ENCODE measurements around the gene SMIM10L2A. TPM values are rescaled to one million over a fixed set of nuclear protein-coding genes. Genes with fewer than 3 reads are reported as not detected.

The SMIM10L2A gene
- total and polyA plus RNA-seq, 2 experiments from 2014 or later, result 1.4 to 5.6 TPM

DNA sequence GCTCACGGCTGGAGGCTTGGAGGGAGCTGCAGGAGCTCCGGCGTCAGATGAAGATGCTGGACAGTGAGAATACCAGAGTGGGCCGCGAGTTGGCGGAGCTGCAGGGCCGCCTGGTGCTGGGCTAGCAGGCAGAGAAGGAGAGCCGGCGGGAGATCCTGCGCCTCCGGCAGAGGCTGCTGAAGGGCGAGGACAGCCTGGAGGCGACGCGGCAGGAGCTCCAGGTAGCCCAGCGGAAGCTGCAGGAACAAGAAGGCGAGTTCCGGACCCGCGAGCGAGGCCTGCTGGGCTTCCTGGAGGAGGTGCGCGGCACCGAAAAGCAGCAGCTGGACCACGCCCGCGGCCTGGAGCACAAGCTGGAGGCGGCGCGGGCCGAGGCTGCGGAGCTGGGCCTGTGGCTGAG, 14.7 kb downstream of the SMIM10L2A start:
- Mint-ChIP-seq H3K27ac (no peak overlapping the region), H3K9me3 (no peaks in the 10 kb centered on the region; the same call in 2 of the 3 replicates), H3K4me1 (no peaks in the 10 kb centered on the region), H3K27me3 (ENCODE audit: insufficient read depth, low read depth, poor library complexity) (peaks cover 11% of the 10 kb centered on the region), H3K4me3 (no peak overlapping the region), H3K36me3 (ENCODE audit: low read depth) (no peaks in the 10 kb centered on the region)
- Histone ChIP-seq H3K4me1 (ENCODE audit: insufficient read depth) (no peaks in the 10 kb centered on the region), H2AFZ (no peak overlapping the region), H3F3A (replicated peaks; ENCODE audit: low read depth) (no peaks in the 10 kb centered on the region), H3K27ac (ENCODE audit: low read depth) (no peak overlapping the region), H3K27me3 (ENCODE audit: insufficient read depth) (no peaks in the 10 kb centered on the region), H3K9me2 (ENCODE audit: insufficient read depth) (no peaks in the 10 kb centered on the region), H4K20me1 (replicated peaks; ENCODE audit: insufficient read depth) (no peaks in the 10 kb centered on the region), H3K79me2 (replicated peaks; ENCODE audit: insufficient read depth) (no peaks in the 10 kb centered on the region), H3K4me3 (no peak overlapping the region), H3K36me3 (ENCODE audit: insufficient read depth) (no peaks in the 10 kb centered on the region), H3K4me2 (no peak overlapping the region)
- ATAC-seq, result no peak
- DNase-seq (ENCODE audit: low spot score), result no peak
- no peak for TF ChIP-seq EZH2phosphoT487 (IDR thresholded peaks at IDR 0.05; ENCODE audit: unreplicated experiment)
- no peak for TF ChIP-seq STAT1 (IDR thresholded peaks at IDR 0.05; ENCODE audit: unreplicated experiment)
- no peak for TF ChIP-seq POLR2AphosphoS5 (IDR thresholded peaks at IDR 0.05; ENCODE audit: low read depth)
- no peak for TF ChIP-seq JUNB (IDR thresholded peaks at IDR 0.05; ENCODE audit: unreplicated experiment)
- no peak for TF ChIP-seq REST (IDR thresholded peaks at IDR 0.05; ENCODE audit: unreplicated experiment)
- TF ChIP-seq ETS1 (IDR thresholded peaks at IDR 0.05), result no peak
- no peak for TF ChIP-seq EZH2 (IDR thresholded peaks at IDR 0.05; ENCODE audit: low read depth, unreplicated experiment)
- no peak for TF ChIP-seq CTCF (conservative IDR thresholded peaks at IDR 0.05; ENCODE audit: low read depth in 2 of 2)
- no peak for TF ChIP-seq NANOG (IDR thresholded peaks at IDR 0.05; ENCODE audit: borderline replicate concordance)
- TF ChIP-seq CREB1 (CRISPR knock-in tag; IDR thresholded peaks at IDR 0.05; ENCODE audit: low read depth), result no peak
- no peak for TF ChIP-seq ZNF462 (CRISPR knock-in tag; IDR thresholded peaks at IDR 0.05)
- TF ChIP-seq ZNF114 (CRISPR knock-in tag; IDR thresholded peaks at IDR 0.05), result no peak
- no peak for TF ChIP-seq ZNF331 (CRISPR knock-in tag; IDR thresholded peaks at IDR 0.05; ENCODE audit: low read depth)

Data from GM23338 (cell line).